ENCODE results near the gene PNMT. TPM values are rescaled to one million over a fixed set of nuclear protein-coding genes. Genes with fewer than 3 reads are reported as not detected.
A peak's percentile ranks its signal among the peaks of the same experiment; 100 is the strongest.

PNMT gene
- total RNA-seq, 4 donors from 2014 or later = 1.1 to 3.3 (median 1.2) TPM; not detected in 1

DNA sequence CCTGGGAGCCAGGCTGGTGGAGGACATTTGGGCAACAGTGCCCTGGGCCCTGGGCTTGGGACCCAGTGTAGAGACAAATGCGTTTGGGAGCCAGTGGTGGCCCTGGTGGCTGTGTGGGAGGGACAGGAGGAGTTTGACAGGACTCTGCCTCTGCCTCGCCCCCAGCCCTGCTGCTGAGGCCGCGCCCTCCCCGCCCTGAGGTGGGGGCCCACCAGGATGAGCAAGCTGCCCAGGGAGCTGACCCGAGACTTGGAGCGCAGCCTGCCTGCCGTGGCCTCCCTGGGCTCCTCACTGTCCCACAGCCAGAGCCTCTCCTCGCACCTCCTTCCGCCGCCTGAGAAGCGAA lies 15.0 kb upstream of the PNMT start:
- TF ChIP-seq, protein P1, sequence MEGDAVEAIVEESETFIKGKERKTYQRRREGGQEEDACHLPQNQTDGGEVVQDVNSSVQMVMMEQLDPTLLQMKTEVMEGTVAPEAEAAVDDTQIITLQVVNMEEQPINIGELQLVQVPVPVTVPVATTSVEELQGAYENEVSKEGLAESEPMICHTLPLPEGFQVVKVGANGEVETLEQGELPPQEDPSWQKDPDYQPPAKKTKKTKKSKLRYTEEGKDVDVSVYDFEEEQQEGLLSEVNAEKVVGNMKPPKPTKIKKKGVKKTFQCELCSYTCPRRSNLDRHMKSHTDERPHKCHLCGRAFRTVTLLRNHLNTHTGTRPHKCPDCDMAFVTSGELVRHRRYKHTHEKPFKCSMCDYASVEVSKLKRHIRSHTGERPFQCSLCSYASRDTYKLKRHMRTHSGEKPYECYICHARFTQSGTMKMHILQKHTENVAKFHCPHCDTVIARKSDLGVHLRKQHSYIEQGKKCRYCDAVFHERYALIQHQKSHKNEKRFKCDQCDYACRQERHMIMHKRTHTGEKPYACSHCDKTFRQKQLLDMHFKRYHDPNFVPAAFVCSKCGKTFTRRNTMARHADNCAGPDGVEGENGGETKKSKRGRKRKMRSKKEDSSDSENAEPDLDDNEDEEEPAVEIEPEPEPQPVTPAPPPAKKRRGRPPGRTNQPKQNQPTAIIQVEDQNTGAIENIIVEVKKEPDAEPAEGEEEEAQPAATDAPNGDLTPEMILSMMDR (IDR thresholded peaks at IDR 0.05) = no peak
- no peak for TF ChIP-seq POLR2A (IDR thresholded peaks at IDR 0.05)
- intact Hi-C loops (cut with DNase I) = no loop called here
- Histone ChIP-seq H3K9me3 (no peaks in the 10 kb centered on the region), H3K4me3 (replicated peaks in 1 of 3) (no peak overlapping the region), H3K36me3 (no peaks in the 10 kb centered on the region), H3K4me1 (peaks cover 6 to 19% of the 10 kb centered on the region in 2 donors), H3K27me3 (no peaks in the 10 kb centered on the region), H3K27ac (no peak overlapping the region)
- 90 to 91% methylated on average over 6 to 12 of the region's 12 CpGs for WGBS, 2 donors
- no peak for DNase-seq

DNA sequence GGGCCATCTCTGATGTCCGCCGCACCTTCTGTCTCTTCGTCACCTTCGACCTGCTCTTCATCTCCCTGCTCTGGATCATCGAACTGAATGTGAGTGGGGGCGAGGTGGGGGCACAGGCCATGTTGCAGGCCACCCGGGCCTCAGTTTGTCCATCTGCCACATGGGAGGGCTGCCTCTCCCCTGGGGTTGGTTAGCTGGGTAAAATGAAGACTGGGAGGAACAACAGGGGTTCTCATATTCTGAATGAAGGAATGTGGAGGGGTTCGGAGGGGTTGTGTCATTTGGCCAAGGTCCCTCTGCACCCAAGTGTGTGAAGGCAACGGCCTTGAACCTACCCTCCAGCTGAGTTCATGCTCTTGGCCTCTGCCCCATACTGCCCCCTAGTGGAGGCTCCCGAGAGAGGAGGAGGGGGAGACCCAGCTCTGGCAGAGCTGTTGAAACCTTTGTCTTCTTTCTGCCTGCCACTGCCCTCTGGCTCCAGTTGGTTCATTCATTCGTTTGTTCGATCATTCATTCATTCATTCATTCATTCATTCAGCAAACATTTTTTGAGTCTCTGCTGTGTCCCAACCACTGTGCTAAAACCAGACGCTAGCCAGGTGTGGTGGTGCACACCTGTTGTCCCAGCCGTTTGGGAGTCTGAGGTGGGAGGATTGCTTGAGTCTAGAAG lies 14.5 kb upstream of the PNMT start:
- TF ChIP-seq, protein P1 (IDR thresholded peaks at IDR 0.05) = peak; percentile 41 to 86 (median 51)
- TF ChIP-seq POLR2A (IDR thresholded peaks at IDR 0.05) = no peak
- H3K36me3 ChIP-seq = no peaks in the 10 kb centered on the region
- intact Hi-C loops (cut with DNase I) = no loop called here
- H3K27me3 ChIP-seq = no peaks in the 10 kb centered on the region
- peak; percentile 54 to 70 for DNase-seq
- no peaks in the 10 kb centered on the region for H3K9me3 ChIP-seq
- H3K4me1 ChIP-seq = peaks cover 6 to 19% of the 10 kb centered on the region in 2 donors
- no peak overlapping the region for H3K27ac ChIP-seq
- no peak overlapping the region for H3K4me3 ChIP-seq (replicated peaks in 1 of 3)
- 71% methylated on average over 14 of the region's 14 CpGs for WGBS, 2 donors

DNA sequence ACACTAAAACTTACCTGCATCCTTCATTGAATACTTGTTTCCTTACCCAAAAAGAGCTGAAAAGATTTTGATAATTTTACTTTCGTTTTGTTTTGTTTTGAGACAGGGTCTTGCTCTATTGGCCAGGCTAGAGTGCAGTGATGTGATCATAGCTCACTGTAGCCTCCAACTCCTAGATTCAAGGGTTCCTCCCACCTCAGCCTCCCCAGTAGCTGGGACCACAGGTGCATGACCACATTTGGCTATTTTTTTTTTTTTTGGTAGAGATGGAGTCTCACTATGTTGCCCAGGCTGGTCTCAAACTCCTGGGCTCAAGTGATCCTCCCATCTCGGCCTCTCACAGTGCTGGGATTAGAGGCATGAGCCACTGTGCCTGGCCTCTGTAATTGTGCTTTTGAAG lies 13.1 kb upstream of the PNMT start:
- no peak for TF ChIP-seq POLR2A (IDR thresholded peaks at IDR 0.05)
- TF ChIP-seq, protein P1 (IDR thresholded peaks at IDR 0.05) = no peak
- DNase-seq = no peak
- Histone ChIP-seq H3K36me3 (peaks cover 6% of the 10 kb centered on the region in 2 donors), H3K4me1 (peaks cover 6 to 19% of the 10 kb centered on the region in 2 donors), H3K9me3 (no peaks in the 10 kb centered on the region), H3K27me3 (no peaks in the 10 kb centered on the region), H3K27ac (no peak overlapping the region), H3K4me3 (replicated peaks in 1 of 3) (no peak overlapping the region)
- WGBS, 2 donors = 88 to 91% methylated on average over 2 of the region's 2 CpGs
- intact Hi-C loops (cut with DNase I) = no loop called here

DNA sequence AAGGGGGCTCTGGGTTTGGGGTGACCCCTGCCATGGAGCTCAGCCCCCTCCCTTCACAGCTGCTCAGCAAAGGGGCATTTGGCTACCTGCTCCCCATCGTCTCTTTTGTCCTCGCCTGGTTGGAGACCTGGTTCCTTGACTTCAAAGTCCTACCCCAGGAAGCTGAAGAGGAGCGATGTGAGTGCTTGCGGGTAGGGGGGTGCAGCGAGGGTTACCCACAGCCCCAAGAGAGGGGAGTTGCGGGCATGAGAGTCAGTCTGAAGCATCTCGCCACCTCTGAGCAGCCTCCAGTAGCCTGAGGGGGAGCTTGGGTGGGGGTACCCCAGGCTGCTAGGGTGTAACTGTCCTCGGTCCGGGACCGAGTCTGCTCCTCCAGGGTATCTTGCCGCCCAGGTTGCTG lies 9.9 kb upstream of the PNMT start:
- WGBS, 2 donors = 94 to 97% methylated on average over 11 of the region's 11 CpGs
- TF ChIP-seq, protein P1 (IDR thresholded peaks at IDR 0.05) = no peak
- no peak for TF ChIP-seq POLR2A (IDR thresholded peaks at IDR 0.05)
- no peak overlapping the region for H3K27ac ChIP-seq

DNA sequence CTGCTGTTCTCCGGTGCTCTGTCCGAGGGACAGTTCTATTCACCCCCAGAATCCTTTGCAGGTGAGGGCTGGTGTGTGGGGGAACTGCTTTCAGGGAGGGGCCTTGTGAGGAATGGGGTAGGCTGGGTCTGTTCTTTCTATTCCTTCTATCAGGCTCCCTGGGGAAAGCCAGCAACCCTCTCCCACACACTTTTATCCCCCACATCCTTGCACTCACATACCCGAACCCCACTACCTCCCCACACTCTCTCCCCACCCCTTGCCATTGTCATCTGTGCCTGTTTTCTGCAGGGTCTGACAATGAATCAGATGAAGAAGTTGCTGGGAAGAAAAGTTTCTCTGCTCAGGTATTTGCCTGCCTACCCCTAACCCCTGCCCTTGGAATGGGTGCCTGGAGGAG lies 9.5 kb upstream of the PNMT start:
- Histone ChIP-seq H3K36me3 (peaks cover 17 to 18% of the 10 kb centered on the region in 2 donors), H3K4me3 (replicated peaks in 1 of 3) (no peak overlapping the region), H3K9me3 (no peaks in the 10 kb centered on the region), H3K27ac (peak overlapping the region in 2 of 3 donors; percentile 12 to 79), H3K4me1 (peaks cover 15 to 20% of the 10 kb centered on the region in 2 donors), H3K27me3 (no peaks in the 10 kb centered on the region)
- 92 to 95% methylated on average over 3 of the region's 3 CpGs for WGBS, 2 donors
- intact Hi-C loops (cut with DNase I) = no loop called here
- TF ChIP-seq, protein P1 (IDR thresholded peaks at IDR 0.05) = no peak
- TF ChIP-seq POLR2A (IDR thresholded peaks at IDR 0.05) = no peak
- DNase-seq = no peak

More for the DNA sequence above, 9.9 kb upstream of the PNMT start:
- Histone ChIP-seq H3K4me3 (replicated peaks in 1 of 3) (no peak overlapping the region), H3K9me3 (no peaks in the 10 kb centered on the region), H3K4me1 (peaks cover 14 to 16% of the 10 kb centered on the region in 2 donors), H3K36me3 (peaks cover 17 to 18% of the 10 kb centered on the region in 2 donors), H3K27me3 (no peaks in the 10 kb centered on the region)
- intact Hi-C loops (cut with DNase I) = no loop called here
- DNase-seq = no peak

Data from thyroid gland (tissue), 4 donors.